Suppressor macrophage (primary cell): ENCODE results near the gene TMEM69.
"Not testable (repeated sequence)": the region's sequence is repeated elsewhere in the genome, so short reads cannot be mapped to it uniquely, and the experiment has no call there.

Experiments
- DNase-seq, 4 experiments: peaks; one replicate each; pipeline ENCODE4 v3.0.0-alpha.2; 2020 to 2022

TMEM69 gene

GRCh38 chr1:45739641-45740156, 51.7 kb downstream of the TMEM69 start:
- DNase-seq = not testable (repeated sequence)
